ENCODE data around the gene CDH20. TPM values are rescaled to one million over a fixed set of nuclear protein-coding genes. Genes with fewer than 3 reads are reported as not detected.

Gene CDH20
- total and polyA plus RNA-seq, 4 donors = 0.02 to 0.11 (median 0.07) TPM; not detected in 1

DNA sequence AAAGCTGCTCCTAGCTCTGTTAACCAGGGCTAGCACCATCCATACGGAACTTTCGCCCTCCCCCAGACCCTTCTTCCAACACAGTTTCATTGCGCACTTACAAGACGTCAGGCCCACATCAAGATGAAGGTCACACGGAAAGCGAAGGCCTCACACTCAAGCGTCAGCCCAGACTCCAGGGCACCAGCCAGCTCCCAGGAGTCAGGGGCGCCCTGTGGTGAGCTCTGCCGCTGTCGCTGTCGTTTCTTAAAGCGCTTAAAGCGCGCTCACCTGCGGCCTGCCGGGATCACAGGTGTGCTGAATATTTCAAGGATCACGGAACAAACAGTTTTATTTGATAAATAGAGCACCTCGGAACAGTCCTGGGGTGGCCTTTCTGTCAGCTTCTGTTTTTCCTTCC lies 163.1 kb downstream of the CDH20 start:
- Histone ChIP-seq H3K27me3 (ENCODE audit: control insufficient read depth in 3 of 3, insufficient read depth in 3 of 3, low read length in 2 of 3) (no peaks in the 10 kb centered on the region), H3K36me3 (ENCODE audit: control insufficient read depth in 4 of 4, insufficient read depth in 4 of 4, low read length in 4 of 4) (no peaks in the 10 kb centered on the region), H3K4me1 (ENCODE audit: control insufficient read depth in 5 of 5, insufficient read depth in 5 of 5, low read length in 5 of 5) (no peaks in the 10 kb centered on the region), H3K9ac (ENCODE audit: insufficient read depth in 1 of 2, low read length in 2 of 2) (no peak overlapping the region), H3K9me3 (ENCODE audit: control insufficient read depth in 4 of 4, insufficient read depth in 3 of 4, low read length in 3 of 4) (no peaks in the 10 kb centered on the region), H3K4me3 (no peak overlapping the region), H3K27ac (ENCODE audit: low read depth in 1 of 2, low read length in 1 of 2) (no peak overlapping the region)
- 73 to 77% methylated on average over 18 of the region's 18 CpGs for WGBS, 2 donors
- no peak for ATAC-seq (ENCODE audit: insufficient read depth, low FRiP score)
- no peak for TF ChIP-seq CTCF (IDR thresholded peaks at IDR 0.05; ENCODE audit: control extremely low read depth, extremely low read depth)
- DNase-seq = no peak

- Histone ChIP-seq H3K4me3 (no peak overlapping the region), H3K9ac (ENCODE audit: insufficient read depth in 1 of 2, low read length in 2 of 2) (no peak overlapping the region), H3K27ac (ENCODE audit: low read depth in 1 of 2, low read length in 1 of 2) (no peak overlapping the region), H3K4me1 (ENCODE audit: control insufficient read depth in 5 of 5, insufficient read depth in 5 of 5, low read length in 5 of 5) (no peaks in the 10 kb centered on the region), H3K9me3 (ENCODE audit: control insufficient read depth in 4 of 4, insufficient read depth in 3 of 4, low read length in 3 of 4) (no peaks in the 10 kb centered on the region), H3K36me3 (ENCODE audit: control insufficient read depth in 4 of 4, insufficient read depth in 4 of 4, low read length in 4 of 4) (no peaks in the 10 kb centered on the region), H3K27me3 (ENCODE audit: control insufficient read depth in 3 of 3, insufficient read depth in 3 of 3, low read length in 2 of 3) (no peaks in the 10 kb centered on the region)
- ATAC-seq (ENCODE audit: insufficient read depth, low FRiP score) = no peak
- WGBS, 2 donors = 86 to 90% methylated on average over 3 of the region's 3 CpGs
- no peak for TF ChIP-seq CTCF (IDR thresholded peaks at IDR 0.05; ENCODE audit: control extremely low read depth, extremely low read depth)
- DNase-seq = no peak
Observed at GRCh38 chr18:61497422-61497821, 164.2 kb downstream of the CDH20 start.

DNA sequence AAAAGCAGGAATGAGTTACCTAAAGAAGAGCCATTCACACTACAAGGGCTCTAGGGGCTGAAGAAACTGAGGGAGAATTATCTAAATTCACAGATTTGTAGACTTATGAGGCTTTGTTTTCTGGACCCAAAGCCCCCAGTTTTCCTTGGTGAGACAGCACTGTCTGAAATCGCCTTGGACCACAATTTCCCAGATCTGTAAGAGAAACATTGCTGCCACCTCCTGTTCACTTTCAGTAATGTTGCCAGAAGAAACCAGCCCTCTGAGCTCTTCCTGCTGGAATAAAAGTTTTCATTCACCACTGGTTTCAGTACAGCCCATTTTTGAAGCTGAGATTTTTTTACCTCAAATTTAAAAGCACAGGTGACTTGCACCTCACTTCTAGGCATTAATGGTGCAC lies 169.2 kb downstream of the CDH20 start:
- Histone ChIP-seq H3K36me3 (ENCODE audit: control insufficient read depth in 4 of 4, insufficient read depth in 4 of 4, low read length in 4 of 4) (no peaks in the 10 kb centered on the region), H3K4me3 (no peak overlapping the region), H3K9me3 (ENCODE audit: control insufficient read depth in 4 of 4, insufficient read depth in 3 of 4, low read length in 3 of 4) (no peaks in the 10 kb centered on the region), H3K27me3 (ENCODE audit: control insufficient read depth in 3 of 3, insufficient read depth in 3 of 3, low read length in 2 of 3) (no peaks in the 10 kb centered on the region), H3K4me1 (ENCODE audit: control insufficient read depth in 5 of 5, insufficient read depth in 5 of 5, low read length in 5 of 5) (no peaks in the 10 kb centered on the region), H3K9ac (ENCODE audit: insufficient read depth in 1 of 2, low read length in 2 of 2) (no peak overlapping the region), H3K27ac (ENCODE audit: low read depth in 1 of 2, low read length in 1 of 2) (no peak overlapping the region)
- WGBS, 2 donors = 3 to 6% methylated on average over 1 of the region's 1 CpG
- TF ChIP-seq CTCF (IDR thresholded peaks at IDR 0.05; ENCODE audit: control extremely low read depth, extremely low read depth) = peak; percentile 12
- ATAC-seq (ENCODE audit: insufficient read depth, low FRiP score) = peak; percentile 41
- peak; percentile 54 to 80 (median 72) for DNase-seq

GRCh38 chr18:61503688-61504087 lies 170.5 kb downstream of the CDH20 start:
- no peaks in the 10 kb centered on the region for H3K27me3 ChIP-seq (ENCODE audit: control insufficient read depth in 3 of 3, insufficient read depth in 3 of 3, low read length in 2 of 3)
- no peaks in the 10 kb centered on the region for H3K36me3 ChIP-seq (ENCODE audit: control insufficient read depth in 4 of 4, insufficient read depth in 4 of 4, low read length in 4 of 4)
- no peak overlapping the region for H3K9ac ChIP-seq (ENCODE audit: insufficient read depth in 1 of 2, low read length in 2 of 2)
- H3K4me3 ChIP-seq = no peak overlapping the region
- H3K4me1 ChIP-seq (ENCODE audit: control insufficient read depth in 5 of 5, insufficient read depth in 5 of 5, low read length in 5 of 5) = no peaks in the 10 kb centered on the region
- DNase-seq (no peak), ATAC-seq (ENCODE audit: insufficient read depth, low FRiP score) (no peak)
- TF ChIP-seq CTCF (IDR thresholded peaks at IDR 0.05; ENCODE audit: control extremely low read depth, extremely low read depth) = no peak
- no peaks in the 10 kb centered on the region for H3K9me3 ChIP-seq (ENCODE audit: control insufficient read depth in 4 of 4, insufficient read depth in 3 of 4, low read length in 3 of 4)
- no peak overlapping the region for H3K27ac ChIP-seq (ENCODE audit: low read depth in 1 of 2, low read length in 1 of 2)
- WGBS, 2 donors = 55 to 57% methylated on average over 3 of the region's 3 CpGs

Data from lung (tissue), 12 donors.